Inflammatory macrophage (primary cell): ENCODE measurements around the gene KCNQ1OT1.

Source experiments
- DNase-seq, 2 donors: peaks; one replicate each; pipeline ENCODE4 v3.0.0-alpha.2; 2020 to 2022
- total RNA-seq, 18 experiments: gene quantifications; one replicate each; lab custom pipeline; 2026; ENCODE audit warnings: mixed read lengths in 6 of 18, inconsistent platforms in 2 of 18; lab: John Stamatoyannopoulos, UW

KCNQ1OT1 gene
- 4.4 to 26.1 (median 11.7) reads per million in 18 experiments for total RNA-seq

DNA sequence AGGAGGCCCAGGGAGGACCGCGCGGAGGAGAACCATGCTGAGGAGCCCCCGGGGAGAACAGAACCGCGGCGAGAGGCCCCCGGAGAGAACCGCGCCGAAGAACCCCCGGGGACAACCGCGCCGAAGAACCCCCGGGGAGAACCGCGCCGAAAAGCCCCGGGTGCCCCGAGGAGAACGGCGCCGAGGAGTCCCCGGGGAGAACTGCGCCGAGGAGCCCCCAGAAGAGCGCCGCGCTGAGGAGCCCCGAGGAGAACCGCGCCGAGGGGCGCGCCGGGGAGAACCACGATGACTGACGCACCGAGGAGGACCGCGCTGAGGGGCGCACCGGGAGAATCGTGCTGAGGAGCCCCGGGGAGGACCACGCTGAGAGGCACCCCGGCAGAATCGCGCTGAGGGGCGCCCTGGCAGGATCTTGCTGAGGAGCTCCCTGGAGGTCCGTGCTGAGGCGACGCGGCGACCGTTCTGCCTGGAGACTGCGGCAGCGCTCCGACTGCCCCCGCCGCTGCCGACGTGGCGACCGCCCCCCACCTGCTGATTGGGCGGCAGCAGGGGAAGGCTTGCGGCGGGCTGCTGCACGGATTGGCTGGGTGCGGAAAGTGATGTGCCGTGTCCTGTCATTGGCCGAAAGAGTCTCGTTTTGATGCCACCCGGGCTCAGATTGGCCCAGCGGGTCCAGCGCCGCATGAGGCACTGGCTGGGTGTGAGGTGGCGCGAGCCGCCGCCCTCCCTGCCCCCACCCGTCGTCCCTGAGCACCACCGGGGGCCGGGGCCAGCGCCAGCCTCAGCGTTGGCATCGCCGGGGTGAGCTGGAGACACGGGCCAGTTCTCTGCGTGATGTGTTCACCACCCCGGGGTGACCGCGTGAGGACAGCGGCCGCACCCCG is at the start of gene KCNQ1OT1:
Gene KCNQ1OT1, minus strand, starts transcription at position 464 of the 884 bp plus-strand sequence.
- DNase-seq, result peak; percentile 91 to 92

DNA sequence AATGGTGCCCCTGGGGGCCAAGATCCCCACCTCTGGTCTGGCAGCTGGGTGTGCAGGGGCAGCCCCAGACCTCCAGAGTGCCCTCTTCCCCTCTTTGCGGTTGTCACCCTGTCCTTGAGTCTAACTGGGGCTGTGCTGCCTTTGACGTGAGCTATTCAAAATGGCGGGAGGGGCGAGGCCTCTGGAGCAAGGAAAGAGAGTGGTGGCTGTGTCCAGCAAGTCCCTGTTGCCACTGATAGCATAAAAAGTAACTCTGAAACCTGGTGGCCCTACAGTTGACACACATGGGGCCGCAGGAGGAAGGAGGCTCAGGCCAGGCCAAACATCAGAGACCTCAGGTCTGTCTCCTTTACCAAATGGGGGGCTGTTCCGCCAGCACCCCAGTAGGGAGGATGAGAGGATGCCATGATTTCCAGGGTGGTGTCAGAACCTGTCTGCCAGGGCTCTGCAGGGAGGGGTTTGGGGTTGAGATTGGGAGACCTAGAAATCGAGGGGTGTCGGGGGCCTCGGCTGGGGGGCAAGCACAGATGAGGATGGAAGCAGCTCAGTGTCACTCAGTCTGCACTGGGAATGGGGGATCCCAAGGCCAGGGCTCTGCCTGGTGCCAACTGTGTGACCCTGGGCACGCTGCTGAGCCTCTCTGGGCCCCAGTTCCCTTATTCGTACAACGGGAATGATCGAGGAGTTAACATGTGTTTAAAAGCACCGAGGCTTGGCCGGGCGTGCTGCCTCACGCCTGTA is 49.2 kb upstream of the KCNQ1OT1 start:
- DNase-seq, result no peak

DNA sequence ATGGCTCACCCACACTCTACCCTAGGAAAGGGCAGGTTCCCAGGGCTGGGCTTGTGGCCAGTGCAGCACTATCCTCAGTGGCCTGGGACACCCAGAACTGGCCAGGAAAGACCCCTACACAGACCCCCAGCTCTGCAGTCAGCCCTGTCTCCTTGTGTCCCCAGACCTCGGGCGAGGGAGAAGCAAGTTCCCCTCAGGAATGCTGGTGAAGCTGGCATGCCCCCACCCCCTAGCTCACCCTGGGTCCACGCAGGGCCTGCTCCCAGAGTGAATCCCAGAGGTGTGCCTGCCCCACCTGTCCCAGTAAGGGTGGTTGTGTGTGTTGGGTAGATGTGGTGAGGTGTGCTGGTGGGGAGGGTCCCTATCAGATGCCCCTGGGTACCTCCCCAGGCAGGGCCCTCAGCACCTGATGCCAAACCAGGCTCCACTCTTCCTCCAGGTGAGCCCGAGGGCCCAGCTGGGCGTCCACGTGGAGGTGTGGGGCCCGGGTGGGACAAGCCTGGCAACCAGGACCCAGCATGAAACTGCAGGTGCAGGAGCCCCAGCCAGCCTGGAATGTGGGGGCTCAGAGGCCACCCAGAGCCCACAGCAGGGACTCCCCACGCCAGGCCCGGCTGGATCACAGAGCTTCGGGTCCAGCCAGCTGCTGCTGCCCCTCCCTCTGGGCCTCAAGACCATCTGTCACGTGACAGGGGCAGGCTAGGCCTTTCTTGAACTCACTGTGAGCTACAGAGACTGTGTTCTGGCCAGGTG is 48.4 kb upstream of the KCNQ1OT1 start:
- no peak for DNase-seq

DNA sequence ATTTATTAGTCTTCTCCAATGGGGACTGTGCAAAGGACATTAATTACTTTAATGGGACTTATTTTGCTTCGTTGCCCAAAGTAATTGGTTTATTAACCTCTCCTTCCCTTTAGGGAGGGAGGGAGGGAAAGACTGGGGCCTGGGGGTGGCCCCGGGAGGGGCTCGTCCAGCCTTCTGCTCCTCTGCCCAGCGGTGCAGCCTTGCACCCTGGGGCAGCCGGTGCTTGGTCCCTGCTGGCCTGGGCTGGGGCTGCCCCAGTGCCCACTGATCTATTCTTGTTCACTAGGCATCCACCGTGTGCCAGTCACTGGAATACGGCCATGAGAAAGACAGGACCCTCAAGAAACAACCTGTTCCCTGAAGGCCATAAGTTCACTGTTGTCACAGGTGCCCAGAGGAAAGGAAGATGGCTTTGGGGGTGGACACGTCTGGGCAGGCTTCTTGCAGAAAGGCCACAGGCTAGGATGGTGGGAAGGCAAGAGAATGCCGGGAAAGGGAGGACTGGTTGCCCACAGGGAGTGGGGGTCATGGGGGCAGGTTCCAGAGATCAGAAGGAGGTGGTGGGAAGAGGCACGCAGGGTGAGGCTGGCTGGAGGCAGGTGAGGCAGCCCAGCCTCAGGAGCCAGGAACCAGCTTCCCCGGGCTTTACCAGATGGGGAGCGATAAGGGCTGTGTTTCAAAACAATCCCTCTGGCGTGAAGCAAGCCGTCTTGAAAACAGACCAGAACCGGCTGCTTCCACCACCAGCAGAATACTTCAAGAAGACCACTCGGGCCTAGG is 47.6 kb upstream of the KCNQ1OT1 start:
- no peak for DNase-seq

DNA sequence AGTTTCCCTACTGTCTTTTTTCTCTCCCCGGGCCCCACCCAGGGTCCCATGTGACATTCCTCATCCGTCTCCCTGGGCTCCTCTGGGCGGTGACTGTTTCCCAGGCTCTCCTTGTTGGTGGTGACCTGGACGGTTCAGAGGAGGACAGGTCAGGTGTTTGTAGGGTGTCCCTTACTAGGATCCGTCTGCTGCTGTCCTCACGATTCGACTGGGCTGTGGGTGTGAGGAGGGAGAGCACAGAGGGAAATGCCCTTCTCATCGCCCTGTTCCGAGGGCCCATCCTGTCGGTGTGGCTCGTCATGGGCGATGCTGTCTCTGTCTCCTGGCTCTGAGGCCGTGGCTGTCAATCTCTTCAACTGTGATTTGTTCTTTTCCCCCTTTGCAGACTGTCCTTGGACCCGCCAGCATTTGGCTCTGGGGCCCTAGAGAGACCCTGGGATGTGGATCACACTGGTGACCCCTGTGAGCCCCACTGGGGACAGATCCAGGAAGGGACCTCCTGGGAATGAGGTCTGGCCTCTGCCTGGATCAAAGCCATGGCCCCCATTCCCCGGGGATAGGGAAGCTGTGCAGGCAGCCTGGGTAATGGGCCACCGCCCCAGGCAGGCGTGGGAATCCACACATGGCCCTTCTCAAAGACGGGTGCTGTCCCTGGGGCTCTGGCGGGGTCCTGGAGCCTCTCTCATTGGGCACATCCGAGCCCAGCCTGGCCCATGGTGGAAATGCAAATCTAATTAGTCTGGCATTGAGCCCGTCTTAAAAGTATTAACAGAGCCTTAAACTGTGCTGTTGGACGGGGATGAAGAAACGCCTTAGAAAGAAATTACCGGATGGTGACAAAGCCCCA is 46.8 kb upstream of the KCNQ1OT1 start:
- no peak for DNase-seq

DNA sequence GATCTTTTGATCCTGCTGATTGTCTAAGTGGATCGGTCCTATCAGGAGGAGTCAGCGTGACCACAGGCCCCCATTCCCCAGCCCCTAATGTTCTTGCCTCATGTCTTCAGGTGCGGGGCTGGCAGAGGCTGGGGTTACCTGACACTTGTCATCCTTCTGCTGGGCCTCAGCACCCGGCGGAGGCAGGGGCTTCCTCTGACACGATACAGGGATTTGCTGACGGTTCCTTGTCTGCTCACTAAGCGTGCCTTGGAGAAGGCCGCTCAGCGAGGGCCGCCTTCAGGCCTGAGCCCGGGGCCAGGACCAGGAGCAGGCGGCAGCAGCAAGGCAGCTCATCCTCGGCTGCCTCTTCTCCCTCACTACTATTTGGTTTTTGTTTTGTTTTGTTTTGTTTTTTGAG is 45.7 kb upstream of the KCNQ1OT1 start:
- no peak for DNase-seq

DNA sequence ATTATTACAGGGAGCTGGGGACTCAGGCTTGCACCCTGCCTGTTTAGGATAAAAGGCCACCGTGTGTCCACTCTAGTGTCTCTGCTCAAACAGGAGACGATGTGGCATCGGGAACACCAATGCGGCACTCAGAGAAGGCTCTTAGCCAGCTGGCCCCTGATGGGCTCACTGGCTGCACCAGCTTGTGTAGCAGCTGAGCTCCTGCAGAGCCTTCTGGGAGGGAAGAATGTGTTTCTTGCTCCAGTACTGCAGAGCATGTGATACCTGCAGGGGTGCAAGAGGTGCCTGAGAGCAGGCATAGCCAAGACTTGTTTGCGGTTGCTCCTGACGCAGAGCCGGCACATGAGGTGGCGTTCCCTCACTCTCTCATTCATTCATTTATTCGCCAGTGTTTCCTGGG is 44.4 kb upstream of the KCNQ1OT1 start:
- no peak for DNase-seq

DNA sequence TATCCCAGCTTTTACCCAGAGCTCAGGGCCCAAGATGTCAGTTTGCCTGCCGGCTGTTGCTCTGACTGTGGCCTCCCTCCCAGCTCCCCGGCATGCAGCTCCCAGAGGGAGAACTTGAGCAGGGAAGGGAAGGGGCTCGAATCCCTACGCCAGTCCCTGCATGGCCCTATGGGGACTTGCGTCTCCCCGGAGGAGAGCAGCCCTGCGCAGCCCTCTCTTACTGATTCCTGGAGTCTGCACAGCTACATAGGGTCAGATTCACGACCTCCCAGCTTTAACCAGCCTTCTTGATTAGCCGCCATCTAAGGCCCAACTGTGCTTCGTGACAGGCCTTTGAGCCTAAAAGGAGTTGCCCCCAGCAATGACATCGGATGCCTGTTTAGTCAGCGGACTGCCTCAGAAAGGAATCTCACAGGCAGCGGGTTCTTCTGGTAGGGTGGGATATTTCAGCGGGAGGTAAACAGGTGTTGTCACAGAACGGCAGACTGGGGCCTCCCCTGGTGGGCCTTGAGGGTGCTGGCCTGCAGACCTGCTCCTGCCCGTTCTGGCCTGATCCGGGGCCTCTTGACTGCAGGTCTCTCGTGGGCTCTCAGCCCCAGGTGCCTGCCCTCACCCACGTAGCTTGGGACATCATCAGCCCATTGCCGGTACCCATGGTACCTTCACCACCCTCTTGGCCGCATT is 43.8 kb upstream of the KCNQ1OT1 start:
- DNase-seq, result no peak

DNA sequence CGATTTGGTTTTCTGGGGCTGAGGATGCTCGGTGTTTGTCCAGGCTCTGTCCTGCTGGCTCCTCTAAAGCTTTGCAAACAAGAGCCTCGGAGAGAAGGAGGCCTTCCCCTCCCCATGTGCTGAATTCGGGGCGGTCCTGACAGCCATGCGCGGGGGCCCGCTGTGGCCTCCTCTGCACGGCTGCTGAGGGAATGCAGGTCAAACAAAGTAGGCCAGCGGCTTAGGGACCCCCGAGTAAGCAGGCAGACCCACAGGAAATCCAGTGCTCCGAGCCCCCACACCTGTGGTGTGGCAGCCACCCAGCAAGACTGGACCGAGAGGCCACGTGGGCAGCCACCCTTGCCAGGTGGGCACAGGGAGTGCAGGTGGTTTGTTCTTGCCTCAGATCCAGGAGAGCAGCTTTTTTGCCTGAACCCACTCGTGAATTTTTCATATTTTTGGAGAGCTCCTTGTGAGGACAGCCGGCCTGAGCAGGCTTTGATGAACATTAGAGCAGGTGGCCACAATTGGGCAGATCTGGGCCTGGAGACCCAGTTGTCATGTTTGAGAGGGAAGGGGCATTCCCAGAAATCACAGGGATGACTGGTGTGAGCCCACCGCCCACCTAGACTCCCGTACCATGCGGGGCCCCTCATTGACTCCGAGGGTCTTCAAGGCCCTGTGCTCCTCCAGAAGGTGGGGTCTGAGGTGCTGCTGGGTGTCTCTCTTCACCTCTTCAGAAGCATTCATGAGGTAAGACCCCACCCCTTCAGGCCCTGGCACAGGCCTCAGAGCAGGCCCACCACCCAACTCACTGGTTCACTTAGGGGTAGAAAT is 43.0 kb upstream of the KCNQ1OT1 start:
- no peak for DNase-seq

DNA sequence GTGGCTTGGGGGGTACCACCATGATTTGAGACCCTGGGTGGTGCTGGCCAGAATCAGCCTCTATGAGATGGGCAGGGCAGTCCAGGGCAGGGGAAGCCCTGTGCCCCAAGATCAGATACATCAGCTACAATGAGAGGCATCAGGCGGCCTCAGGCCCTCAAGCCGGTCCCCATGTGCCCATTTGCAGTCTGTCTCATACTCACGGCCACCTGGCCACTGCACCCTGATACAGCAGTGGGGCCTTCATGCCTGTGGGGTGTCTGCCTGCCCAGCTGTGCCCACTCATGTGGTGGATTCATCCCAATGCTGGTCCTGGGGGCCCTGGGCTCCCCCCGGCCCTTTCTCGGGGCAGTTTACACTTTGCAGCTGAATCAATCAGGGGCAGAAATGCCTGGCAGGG is 42.4 kb upstream of the KCNQ1OT1 start:
- no peak for DNase-seq

DNA sequence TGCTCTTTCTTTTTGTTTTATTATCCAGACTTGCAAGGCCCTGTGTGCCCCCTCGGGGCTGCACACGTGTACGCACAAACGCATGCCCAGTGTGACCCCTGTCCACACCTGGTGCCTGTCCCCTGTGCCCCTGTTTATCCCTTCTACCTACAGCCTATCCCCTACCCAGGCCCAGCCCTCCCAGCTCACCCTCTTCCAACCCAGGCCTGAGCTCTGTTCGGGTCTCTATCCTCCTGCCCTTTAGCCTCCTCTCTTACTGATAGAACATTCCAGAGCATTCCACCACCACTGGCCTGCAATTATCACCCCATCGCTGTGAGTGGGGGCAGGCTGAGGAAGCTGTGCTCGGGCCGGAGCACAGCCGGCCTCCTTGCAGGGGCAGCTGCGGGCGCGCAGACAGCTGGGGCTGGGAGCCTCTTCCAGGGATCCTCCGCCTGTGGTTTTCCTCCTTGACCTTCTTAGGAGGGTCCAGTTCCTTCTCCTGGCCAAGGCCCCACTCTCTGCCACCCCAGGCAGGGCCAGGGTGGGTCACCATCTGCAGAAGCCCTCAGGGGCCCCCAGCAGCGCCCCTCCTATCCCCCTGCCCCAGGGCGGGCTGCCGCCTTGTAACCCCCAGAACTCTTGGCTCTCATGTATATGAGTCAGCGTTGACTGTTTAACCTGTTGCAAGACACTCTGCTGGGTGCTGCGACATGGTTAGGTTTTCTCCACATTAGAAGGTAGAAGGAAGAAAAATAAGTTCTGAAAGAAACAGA is 41.8 kb upstream of the KCNQ1OT1 start:
- peak; percentile 4 to 35 for DNase-seq

DNA sequence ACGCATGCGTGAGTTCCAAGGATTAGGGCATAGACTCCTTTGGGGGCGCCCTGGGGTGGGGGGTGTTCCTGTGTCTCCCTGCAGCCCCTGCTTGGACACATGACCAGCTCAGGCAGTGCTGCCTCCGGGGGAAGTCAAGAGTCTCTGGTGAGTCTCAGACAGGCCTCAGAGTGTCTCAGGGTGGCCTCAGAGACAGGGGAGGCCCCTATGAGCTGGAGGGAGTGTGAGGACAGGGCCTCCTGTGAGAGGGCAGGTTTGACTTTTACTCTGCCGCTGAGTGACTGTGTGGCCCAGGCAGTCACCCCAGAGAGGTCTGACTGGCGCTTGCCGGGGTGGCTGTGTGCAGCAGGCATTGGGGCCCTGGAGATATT is 41.2 kb upstream of the KCNQ1OT1 start:
- DNase-seq, result peak in 1 of 2 donors; percentile 1

DNA sequence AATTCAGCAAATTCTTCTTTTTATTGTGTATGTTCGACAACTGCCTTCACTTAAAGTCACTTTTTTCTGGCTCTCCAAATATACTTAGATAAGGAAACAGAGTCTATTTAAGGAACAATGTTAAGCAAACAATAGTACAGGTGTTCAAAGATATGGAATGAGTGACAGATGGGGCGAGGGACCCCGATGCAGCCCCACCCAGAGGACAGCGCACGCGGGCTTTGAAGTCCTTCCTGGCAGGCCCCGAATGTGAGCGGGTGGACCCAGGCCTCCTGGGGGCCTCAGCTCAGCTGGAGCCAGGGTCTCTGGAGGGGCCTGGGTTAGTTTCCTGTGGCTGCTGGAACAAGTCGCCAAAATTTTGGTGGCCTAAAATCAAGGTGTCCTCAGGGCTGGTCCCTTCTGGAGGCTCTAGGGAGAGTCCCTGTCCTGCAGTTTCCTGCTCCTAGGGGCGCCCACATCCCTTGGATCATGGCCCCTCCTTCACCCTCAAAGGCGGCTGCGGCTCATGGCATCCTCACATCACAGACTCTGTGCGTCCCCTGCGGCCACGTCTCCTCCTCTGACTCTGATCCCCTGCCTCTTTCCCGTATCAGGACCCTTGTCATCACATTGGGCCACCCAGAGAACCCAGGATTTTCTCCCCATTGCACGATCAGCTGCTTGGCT is 40.6 kb upstream of the KCNQ1OT1 start:
- DNase-seq, result no peak

DNA sequence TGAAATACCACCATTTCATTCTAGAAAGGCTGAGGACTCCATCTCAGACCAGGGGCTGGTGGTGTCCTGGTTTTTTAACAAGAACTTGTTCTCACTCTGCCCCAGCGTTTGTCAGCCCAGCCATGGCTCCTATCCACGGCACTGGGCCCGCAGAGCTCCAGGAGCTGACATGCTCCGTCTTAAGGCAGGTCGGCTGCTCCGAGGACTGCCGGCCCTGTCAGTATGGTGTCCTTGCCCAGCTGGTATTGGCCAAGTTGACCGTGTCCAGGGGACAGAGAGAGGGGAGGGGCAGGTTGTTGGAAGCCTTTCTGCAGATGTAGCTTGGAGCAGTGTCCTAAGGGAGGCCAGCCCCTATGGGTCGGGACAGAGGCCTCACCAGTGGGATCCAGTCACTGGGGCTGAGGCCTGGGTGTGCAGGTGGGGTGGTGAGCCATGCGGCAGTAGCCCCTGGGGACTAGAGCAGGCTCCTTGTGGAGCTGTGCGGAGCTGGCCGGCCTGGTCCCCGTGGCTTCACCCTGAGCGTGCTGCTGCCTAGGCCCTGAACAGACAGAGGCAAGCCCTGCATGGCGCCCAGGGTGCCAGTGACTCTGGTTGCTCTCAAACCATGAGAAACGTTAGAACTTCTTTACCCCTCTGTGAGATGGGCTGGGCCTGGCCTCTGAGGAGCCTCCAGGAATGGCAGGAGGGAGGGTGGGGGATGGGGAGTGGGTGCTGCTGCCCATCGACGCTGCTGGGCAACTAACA is 39.9 kb upstream of the KCNQ1OT1 start:
- DNase-seq, result no peak

DNA sequence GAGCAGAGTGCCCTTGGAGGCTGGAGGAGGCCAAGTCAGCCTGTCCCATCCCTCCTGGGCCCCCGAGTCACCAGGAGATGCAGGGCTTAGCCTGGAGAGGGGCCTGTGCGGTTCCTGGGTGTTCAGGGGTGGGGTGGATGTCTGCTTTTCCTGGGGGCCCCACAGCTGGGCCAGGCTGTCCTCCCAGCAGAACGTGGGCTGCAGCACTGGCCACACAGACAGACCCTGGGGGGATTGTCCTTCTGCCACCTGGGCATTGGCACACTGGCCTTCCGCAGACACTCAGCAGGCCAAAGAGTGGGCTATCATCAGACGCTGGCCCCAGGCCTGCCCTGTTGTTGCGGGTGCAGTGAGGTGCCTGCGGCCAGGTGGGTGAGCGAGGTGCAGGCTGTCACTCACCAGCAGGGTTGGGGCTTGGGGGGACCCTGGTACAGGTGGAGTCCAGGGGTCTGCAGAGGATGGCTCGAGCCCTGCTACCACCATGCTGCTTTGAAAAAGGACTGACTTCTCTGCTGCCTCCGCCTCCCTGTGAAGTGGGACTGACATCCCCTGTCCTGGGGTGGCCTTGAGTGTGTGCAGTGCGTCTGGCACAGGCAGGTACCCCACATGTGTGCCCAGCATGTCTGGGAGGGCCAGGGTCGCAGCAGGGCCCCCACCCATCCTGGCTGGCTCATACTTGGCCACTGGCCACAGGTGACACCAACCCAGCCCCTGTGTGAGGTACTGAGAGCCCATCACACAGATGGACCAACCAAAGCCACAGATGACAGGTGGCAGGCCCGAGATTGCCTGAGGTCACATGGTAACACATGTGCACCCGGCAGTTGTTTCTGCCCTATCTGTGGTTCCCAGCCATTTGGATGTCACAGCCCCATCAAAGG is 39.0 kb upstream of the KCNQ1OT1 start:
- DNase-seq, result no peak

DNA sequence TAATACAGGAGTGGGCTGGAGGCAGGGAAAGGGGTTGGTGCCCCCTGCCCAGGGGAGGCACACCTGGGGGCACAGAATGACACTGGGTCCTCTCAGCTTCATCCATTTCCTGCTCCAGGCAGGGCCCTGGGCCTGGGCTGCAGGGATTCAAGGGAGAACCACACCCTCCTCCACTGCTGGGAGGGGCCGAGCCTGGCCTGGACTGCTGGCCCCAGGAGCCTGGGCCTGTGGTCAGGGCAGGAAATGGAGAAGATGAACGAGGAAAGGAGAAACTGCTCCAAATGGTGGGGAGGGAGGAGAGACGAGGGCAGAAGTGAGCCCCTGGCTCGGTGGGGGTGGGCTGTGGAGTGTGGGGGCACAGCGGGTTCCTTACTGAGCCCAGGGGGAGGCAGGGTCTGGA is 38.1 kb upstream of the KCNQ1OT1 start:
- DNase-seq, result peak; percentile 2 to 12

DNA sequence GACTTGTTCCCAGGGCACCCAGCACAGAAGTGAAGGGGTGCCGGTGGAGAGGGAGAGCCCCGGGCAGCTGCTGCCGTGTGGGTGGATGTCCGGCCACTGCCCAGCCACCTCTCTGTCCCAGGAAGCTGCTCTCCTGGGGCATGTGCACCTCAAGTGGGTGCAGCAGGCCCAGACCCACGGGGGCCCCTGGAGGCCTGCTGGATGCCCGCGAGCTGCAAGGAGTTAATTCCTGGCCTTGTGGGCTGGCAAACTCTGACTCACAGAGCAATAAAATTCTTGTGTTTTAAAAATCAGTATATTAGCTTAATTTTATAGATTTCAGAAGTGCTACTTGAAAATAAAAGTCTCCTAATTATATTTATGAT is 37.4 kb upstream of the KCNQ1OT1 start:
- DNase-seq, result no peak
